ENCODE results near the gene SLC6A18.

Gene SLC6A18

DNA sequence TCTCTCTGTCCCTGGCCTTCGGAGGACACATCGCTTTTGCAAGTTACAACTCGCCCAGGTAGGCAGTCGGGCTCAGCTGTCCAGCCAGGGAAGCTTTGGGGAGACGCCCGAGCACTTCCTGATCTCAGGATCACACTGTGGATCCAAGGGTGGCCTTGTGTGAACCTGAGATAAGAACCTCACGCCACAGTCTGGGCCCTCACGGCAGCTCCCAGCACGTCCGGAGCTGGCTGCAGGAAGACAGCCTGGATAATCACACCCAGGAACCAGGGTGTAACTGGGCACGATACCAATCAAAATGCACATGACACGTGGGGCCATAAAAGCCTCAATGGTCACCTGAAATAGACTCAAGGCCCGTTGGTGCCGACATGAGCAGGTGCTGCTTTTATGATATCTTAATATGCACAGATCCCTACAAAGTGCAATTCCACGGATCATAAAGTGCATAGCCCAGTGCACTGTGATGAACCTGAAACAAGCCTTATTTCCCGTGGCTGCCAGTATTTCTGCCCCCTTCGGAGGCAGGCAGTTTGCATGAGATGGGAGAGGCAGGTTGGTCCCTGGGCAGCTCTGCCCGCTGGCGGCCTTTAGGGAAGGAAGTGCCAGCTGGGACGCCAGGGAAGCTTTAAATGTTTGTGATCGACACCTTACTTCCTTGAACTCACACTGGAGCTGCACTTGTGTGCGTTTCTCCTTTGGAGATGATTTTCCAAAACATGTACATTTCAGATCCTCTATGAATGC is 14.5 kb downstream of the SLC6A18 start:
- DNase-seq = no peak

DNA sequence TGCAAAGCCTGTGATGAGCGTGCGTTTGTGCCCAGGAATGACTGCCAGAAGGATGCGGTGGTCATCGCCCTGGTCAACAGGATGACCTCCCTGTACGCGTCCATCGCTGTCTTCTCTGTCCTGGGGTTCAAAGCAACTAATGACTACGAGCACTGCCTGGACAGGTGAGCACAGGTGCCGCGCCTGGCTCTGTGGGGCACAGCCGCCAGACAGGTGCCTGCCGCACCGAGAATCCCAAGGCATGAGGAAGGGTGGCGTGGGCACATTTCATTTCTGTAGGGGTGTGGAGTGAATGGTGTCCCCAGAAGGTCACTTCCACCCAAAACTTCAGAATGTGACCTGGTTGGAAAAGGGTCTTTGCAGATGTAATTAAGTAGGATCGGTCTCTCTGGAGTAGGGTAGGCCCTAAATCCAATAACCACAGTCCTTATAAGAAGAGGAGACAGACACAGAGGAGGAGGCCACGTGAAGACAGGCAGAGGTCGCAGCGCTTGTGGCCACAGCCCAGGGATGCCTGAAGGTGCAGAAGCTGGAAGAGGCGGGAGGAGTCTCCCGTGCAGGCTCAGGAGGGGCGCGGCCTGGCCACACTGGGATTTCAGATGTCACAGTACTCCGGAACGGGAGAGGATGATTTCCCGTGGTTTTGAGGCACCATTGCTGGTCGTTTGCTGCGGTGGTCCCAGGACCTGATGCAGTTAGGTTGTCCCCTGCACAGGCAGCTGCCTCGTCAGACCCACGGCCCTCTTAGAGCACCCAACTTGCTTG is 15.5 kb downstream of the SLC6A18 start:
- DNase-seq = no peak

DNA sequence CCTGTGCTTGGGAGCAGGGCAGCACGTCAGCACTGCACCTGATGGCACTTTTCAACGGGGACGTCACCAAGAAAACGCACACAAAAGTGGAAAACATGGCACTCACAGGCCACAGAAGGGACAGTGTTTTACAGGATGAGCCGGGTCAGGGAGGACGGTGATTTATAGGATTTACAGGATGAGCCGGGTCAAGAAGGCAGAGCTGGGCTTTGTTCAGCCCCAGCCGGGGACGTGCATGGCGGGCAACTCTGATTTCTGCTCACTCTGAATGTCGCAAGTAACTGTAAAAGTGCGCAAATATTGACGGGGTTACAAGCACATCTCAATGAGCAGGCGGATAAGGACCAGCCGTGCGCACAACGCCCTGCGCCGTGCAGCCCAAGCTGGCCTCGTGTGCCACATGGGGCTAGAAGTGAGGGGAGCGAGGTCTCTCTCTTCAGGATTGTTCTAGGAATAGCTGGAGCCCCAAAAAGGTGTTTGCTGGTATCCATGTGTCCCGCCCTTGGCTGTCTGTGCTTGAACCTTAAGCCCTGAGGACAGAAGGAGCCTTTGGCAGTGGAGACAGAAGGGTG is 16.4 kb downstream of the SLC6A18 start:
- no peak for DNase-seq

DNA sequence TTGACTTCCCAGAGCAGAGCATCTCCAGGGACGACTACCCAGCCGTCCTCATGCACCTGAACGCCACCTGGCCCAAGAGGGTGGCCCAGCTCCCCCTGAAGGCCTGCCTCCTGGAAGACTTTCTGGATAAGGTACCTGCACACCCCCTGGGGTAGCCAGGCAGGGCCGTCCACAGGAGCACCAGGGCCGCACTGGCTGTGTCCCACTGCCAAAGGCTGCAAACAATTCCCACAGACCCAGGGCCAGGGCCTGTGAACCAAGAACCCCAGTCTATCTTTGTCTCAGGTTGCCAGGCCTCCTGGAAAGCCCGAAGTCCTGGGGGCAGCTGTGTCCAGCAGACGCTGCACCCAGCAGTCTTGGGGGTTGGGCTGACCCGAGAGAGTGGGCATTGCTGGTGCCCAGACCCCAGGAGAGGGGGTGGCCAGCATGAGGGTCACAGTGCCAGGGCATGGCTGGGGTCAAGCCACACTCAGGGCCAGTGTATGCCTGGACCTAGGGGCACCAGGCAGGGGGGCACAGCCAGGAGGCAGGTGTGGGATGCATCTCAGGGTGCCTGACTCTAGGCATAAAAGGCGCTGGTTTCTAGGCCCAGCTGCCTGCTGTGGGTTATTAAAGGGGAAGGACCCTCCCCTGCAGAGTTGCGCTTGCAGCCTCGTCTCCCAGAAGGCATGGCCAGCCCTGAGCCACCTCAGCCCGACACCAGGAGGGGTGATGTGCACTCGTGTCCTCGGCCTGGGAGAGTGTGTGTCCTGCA is 17.7 kb downstream of the SLC6A18 start:
- no peak for DNase-seq

DNA sequence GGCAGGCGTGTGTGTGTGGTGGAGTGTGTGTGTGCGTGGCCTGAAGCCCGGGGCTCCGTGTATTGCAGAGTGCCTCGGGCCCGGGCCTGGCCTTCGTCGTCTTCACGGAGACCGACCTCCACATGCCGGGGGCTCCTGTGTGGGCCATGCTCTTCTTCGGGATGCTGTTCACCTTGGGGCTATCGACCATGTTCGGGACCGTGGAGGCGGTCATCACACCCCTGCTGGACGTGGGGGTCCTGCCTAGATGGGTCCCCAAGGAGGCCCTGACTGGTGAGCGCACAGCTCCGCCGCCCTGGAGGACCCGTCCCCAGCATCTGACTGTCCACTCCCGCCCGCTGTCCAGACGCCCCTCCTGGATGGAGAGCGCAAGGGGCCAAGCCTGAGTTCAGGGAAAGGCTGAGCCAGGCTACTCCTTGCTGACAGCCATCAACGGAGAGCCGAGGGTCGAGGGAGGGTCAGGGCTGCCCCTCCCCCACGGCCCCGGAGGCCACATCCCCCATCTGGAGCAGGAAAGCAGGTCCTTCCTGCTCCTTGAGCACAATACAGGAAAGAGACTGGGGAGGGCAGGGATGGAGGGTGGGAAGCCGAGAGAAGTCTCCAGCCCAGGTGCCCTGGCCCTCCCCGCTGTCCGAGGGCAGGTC is 18.4 kb downstream of the SLC6A18 start:
- no peak for DNase-seq

DNA sequence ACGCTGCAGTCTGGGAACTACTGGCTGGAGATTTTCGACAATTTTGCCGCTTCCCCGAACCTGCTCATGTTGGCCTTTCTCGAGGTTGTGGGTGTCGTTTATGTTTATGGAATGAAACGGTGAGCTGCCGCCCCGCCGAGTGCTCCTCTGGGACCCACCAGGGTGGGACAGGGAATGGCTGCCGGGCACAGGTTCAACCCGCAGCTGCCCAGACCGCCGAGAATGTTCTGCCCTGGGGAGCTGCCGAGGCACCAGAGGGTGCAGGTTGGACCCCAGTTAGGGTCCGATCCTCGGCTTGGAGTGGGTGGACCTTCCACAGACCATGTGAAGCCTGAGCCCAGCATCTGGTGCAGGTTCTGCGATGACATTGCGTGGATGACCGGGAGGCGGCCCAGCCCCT is 19.1 kb downstream of the SLC6A18 start:
- no peak for DNase-seq

DNA sequence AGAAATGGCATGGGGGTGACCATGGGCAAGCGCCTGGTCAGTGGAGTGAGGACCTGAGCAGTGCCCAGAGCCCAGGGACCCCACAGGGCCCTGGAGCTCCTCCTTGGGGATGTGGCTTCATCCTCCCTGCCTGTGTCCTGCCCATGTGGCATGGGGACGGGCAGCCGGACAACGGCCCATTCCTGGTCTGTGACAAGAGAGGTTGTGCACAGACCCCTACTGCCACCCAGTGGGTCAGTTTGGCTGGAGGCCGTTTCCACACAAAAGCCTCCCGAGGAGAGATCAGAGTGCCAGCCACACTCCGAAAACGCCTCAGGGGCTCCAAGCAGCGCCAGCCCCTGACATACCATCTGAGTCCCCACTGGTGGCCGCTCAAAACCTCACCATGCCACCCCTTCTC is 19.8 kb downstream of the SLC6A18 start:
- no peak for DNase-seq

DNA sequence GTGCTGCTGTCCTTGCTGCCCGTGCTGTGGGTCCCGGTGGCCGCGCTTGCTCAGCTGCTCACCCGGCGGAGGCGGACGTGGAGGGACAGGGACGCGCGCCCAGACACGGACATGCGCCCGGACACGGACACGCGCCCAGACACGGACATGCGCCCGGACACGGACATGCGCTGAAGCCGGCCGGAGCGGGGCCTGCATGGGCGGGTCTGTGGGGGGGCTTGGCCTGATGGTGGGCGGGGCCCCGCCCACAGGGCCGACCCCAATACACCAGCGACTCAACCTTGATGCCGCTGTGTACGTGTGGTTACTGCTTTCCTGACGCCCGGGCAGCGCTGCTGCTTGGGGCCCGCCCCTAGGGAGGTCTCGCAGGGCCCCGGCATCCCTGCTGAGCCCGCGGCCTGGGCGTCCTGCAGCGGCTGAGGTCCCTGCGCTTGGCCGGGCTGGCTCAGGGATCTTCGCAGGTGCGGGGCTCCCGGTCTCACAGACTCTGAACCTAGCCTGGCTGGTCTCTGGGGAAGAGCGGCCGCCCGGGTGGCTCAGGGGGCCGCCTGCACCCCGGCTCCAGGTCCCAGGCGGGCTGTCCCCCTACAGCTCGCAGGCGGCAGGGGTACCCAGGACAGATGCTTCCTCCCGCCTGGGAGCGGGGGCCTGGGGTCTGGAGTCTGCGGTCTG is 20.9 kb downstream of the SLC6A18 start:
- no peak for DNase-seq

DNA sequence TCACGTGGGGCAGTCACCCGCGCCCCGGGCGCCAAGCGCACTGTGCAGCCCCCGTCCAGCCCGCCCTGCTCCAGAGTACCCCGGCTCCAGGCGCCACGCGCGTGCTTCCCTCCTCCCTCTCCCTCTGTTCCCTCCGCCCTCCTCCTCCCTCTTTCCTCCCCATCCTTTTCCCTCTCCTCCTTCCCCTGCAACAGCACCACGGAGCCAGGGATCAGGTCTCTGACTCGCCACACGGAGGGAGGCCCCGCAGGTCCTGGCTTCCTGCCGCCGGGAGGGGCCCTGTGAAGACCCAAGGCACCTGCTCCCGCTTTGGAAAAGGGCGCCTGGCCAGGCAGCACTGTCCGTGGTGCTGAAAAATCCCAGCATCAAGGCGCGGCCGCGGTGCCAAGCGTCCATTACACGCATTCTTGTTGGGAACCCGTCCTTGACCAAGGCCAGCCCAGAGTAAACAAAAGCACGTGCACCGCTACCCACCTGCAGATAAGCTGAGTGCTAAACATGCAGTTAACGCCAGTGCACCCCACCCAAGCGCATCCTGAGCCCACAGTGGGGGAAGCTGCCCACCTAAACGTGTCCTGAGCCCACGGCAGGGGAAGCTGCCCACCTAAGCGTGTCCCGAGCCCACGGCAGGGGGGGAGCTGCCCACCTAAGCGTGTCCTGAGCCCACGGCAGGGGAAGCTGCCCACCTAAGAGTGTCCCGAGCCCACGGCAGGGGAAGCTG is 21.7 kb downstream of the SLC6A18 start:
- DNase-seq = no peak

DNA sequence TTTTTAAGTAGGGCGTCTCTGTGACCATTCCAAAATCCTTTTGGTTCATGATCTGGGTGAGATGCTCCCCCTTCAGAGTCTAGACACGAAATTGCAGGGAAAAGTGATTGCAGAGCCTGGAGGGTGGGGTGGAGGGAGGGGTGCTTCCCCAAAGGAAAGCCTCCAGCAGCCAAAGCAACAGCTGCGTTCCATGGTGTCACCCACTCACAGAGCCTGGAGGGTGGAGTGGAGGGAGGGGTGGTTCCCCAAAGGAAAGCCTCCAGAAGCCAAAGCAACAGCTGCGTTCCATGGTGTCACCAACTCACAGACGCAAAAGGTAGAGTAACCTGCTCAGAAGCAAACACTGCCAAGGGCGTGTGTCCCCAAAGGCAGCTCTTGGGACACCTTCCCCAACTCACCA is 22.6 kb downstream of the SLC6A18 start:
- no peak for DNase-seq

DNA sequence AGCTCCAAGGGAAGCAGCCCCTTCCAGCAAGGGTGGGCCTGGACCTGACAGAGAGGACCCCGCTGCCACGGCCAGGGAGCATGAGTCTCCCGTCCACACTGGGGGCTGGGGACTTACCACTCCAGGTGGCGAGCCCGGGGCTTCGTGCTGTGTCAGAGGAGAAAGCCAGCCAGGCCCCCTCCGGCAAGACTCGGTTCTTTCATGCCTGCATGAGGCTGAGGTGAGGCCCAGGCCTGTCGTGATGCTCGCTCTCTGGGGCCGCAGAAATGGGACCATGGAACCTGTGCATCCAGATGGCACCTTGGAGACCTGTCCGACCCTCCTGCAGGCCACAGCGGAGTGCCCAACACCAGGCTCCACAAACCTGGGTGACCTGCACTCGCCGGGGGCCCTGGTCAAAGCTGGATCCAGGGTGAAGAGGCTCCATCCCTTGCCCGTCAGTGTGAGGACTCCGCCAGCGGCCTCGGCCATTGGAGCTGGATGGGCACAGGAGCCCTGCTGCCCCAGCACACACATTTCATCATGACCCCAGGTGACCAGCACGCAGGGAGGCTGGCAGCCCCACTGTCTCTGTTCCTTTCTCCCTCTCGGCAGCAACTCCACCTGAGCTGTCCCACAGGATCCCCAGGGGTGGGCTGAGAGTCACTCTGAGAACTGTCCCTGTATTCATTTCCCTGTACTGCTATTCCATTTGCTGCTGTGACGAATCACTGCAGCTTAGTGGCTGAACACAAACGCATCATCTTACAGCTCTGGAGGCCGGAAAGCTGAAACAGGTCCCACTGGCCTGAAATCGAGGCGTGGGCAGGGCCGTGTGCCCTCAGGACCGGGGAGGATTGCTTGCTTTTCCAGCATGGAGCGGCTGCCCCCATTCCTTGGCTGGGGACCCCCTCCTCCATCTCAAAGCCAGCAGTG is 24.4 kb downstream of the SLC6A18 start:
- DNase-seq = no peak

DNA sequence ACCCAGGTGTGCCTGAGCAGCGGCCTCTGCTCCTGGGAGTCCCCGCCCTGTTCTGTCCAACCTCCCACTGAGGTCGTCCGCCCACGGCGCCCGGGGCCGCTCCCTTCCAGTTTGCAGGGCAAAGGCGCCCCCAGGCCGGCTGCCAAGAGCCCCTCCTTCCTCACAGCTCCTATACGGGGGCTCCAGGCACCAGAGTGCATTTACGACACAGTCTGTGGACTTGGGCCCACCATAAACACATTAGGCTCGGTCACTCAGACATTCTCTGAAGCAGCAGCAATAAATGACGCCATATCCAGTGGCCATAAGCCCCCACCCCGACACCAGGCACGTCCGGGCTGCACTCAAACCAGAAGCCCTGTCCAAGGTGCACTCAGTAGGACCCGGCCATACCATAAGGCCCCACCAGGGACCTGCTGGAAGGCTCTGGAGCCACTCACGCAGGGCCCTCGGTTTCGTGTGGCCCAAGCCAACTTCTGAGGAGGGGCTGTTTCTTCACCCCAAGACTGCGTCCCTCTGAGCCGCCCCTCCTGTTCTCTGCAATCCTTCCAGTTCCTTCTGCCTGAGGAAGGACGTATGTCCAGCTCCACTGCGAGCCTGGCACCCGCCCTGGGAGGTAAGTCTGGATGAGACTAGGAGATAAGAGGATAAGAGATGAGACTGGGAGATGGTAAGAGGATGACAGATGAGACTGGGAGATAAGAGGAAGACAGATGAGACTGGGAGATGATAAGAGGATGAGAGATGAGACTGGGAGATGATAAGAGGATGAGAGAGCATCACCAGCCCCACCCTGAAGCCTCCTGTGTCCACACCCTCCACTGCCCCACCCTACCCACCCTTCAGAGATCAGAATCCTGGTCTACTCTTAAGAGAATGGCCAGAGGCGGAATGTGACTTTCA is 26.7 kb downstream of the SLC6A18 start:
- DNase-seq = no peak

DNA sequence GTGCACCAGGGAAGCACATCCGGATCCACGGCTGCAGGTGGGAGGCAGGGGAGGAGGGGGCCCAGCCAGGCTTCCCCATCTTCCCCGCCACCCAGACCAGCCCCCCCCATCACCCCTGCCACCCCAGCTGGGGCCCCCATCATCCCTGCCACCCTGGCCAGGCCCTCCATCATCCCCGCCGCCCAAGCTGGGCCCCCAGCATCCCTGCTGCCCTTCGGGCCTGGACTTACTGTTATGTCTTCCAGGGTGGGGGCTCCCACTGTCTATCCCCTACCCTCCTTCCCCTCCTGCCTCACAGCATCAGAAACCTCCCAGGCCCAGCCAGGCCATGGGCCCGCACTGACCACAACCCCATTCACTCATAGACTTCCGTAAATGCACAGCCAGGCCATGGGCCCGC is 27.5 kb downstream of the SLC6A18 start:
- no peak for DNase-seq

DNA sequence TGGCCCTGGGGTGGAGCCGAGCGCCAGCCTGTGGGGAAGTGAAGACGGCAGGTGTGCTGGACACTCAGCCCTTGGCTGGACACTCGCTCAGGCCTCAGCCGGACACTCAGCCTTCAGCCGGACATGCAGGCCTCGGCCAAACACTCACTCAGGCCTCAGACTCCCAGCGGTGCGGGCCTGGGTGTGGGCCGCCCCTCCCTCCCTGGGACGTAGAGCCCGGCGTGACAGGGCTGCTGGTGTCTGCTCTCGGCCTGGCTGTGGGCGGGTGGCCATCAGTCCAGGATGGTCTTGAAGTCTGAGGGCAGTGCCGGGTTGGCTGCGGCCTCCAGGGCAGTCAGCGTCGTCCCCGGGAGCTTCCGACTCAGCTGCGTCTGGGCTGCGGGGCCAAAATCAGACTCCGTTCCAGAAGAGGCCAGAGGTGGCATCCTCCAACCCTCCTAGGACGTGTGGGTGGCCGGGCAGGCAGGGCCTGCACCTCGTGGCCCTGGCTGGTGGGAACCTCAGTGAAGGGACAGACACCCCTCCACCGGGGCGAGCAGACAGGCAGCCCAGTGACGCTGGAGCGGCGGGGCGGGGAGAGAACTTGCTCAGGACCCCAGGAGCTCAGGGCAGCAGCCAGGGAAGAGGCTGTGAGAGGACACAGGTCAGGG is 28.4 kb downstream of the SLC6A18 start:
- DNase-seq = no peak

DNA sequence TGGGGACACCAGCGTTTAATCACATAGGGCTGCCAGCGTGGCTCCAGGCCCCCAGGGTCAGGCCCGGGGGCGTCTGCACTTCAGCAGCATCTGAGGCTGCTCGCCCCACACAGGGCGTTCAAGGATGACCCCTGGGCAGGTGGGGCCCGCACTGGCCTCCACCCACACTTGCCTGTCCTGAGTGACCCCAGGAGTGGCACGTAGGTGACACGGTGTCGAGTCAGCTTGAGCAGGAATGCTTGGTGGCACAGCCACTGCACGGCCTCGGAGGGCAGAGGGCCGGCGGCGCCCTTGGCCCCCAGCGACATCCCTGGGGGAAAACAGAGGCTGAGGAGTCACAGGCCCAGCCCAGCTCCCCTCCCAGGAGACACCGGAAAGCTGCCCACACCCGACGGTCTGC is 29.0 kb downstream of the SLC6A18 start:
- DNase-seq = no peak

DNA sequence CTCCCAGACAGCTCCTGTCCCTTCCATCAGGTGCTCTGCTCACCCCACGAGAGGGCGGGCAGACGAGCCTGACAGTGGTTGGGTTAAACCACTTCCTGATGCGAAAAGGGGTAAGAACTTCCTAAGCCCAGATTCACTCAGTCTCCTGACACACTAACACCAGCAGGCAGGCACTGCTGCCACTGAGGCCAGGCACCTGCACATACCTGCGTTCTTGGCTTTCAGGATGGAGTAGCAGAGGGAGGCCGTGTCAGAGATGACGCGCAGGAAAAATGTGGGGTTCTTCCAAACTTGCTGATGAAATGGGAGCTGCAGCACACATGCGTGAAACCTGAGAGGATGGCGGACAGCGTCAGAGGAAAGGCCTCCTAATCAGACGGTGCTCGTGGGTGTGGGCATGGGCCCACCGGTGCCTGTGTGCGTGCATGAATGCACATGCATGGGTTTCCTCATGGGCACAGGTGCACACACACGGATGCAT is 29.9 kb downstream of the SLC6A18 start:
- no peak for DNase-seq

DNA sequence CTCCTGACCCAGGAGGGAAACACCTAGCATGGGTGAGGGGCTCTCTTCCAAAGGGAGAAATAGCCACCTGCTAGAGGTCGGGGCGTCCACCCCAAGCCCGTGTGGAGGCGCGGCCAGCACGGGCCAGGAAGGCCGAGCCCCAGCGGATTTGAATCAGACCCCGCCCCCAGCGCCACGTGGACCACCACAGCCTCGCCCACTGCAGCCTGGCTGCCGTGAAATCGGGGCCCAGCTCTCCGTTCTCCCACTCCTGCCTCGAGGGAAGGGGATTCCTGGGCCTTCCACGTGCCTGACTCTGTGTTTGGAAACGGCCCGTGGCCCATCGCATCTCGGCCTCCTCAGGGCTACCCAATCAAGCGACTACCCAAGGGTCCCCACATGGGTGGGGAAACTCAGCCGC is 31.6 kb downstream of the SLC6A18 start:
- no peak for DNase-seq

DNA sequence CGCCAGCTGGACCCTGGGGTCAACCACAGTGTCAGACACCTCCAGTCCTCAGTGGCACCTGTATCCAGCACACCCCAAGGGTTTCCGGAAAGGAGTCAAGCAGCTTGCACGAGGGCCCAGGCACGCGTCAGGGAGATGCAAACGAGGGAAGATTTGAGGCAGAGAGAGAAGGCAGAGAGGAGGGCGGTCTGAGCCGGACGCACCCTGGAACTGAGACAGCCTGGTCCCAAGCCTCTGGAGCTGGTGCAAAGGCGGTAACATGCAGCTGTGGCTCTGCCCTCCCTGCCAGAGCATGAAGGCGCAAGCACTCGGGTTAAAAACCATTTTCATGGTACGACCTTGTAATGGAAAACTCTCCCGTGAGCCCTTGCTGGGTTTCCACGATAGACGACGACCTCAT is 32.2 kb downstream of the SLC6A18 start:
- DNase-seq = no peak

DNA sequence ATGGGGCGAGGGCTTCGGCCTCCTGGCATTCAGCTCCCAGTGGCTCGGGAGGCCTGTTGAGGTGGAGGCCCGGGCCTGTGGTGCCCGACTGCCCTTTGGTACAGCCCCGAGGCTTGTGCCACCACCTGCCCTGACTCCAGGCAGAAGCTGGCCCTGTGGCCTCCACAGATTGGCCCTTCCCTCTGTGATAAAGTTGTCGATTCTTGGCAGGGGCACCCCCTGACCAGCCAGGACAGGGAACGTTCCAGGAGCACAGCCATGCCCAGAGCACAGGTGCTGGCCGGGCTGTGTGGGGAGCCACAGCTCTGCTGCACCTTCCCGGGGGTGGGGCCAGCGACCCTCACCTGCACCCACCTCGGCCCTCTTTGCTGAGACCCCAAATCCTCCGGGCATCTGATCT is 32.7 kb downstream of the SLC6A18 start:
- no peak for DNase-seq
